ENCODE data around the gene DLGAP3.
"Not testable (repeated sequence)": the region's sequence is repeated elsewhere in the genome, so short reads cannot be mapped to it uniquely, and the experiment has no call there.

The DLGAP3 gene

GRCh38 chr1:34929497-34929852 is at the start of gene DLGAP3:
Gene DLGAP3, minus strand, starts transcription at chr1:34929650. Its CDS starts 24,267 bp downstream, at chr1:34905383.
- no peak for TF ChIP-seq JUND (IDR thresholded peaks at IDR 0.05; ENCODE audit: low read depth)
- in situ Hi-C loops (cut with HindIII; ENCODE audit: low pct_unique_long_range_greater_than_20kb, low sequenced_read_pairs): no loop called here
- peak in 1 of 2 experiments; percentile 9 for DNase-seq (ENCODE audit: low read depth in 1 of 2, low spot score in 1 of 2)

GRCh38 chr1:34978921-34979320 is 49.5 kb upstream of the DLGAP3 start:
- in situ Hi-C loops (cut with HindIII; ENCODE audit: low pct_unique_long_range_greater_than_20kb, low sequenced_read_pairs): no loop called here
- DNase-seq (ENCODE audit: low read depth in 1 of 2, low spot score in 1 of 2): no peak
- TF ChIP-seq JUND (IDR thresholded peaks at IDR 0.05; ENCODE audit: low read depth): no peak

GRCh38 chr1:34977858-34978257 is 48.4 kb upstream of the DLGAP3 start:
- in situ Hi-C loops (cut with HindIII; ENCODE audit: low pct_unique_long_range_greater_than_20kb, low sequenced_read_pairs): no loop called here
- no peak for DNase-seq (ENCODE audit: low read depth in 1 of 2, low spot score in 1 of 2)
- TF ChIP-seq JUND (IDR thresholded peaks at IDR 0.05; ENCODE audit: low read depth): no peak

- no peak for DNase-seq (ENCODE audit: low read depth in 1 of 2, low spot score in 1 of 2)
- in situ Hi-C loops (cut with HindIII; ENCODE audit: low pct_unique_long_range_greater_than_20kb, low sequenced_read_pairs): no loop called here
- TF ChIP-seq JUND (IDR thresholded peaks at IDR 0.05; ENCODE audit: low read depth): no peak
Observed at GRCh38 chr1:34977210-34977471, 47.7 kb upstream of the DLGAP3 start.

- no peak for TF ChIP-seq JUND (IDR thresholded peaks at IDR 0.05; ENCODE audit: low read depth)
- no peak for DNase-seq (ENCODE audit: low read depth in 1 of 2, low spot score in 1 of 2)
- in situ Hi-C loops (cut with HindIII; ENCODE audit: low pct_unique_long_range_greater_than_20kb, low sequenced_read_pairs): no loop called here
Observed at GRCh38 chr1:34976384-34977209, 47.1 kb upstream of the DLGAP3 start.

GRCh38 chr1:34975771-34976170 is 46.3 kb upstream of the DLGAP3 start:
- DNase-seq (ENCODE audit: low read depth in 1 of 2, low spot score in 1 of 2): no peak
- in situ Hi-C loops (cut with HindIII; ENCODE audit: low pct_unique_long_range_greater_than_20kb, low sequenced_read_pairs): no loop called here
- no peak for TF ChIP-seq JUND (IDR thresholded peaks at IDR 0.05; ENCODE audit: low read depth)

GRCh38 chr1:34975338-34975737 is 45.9 kb upstream of the DLGAP3 start:
- no peak for DNase-seq (ENCODE audit: low read depth in 1 of 2, low spot score in 1 of 2)
- no peak for TF ChIP-seq JUND (IDR thresholded peaks at IDR 0.05; ENCODE audit: low read depth)
- in situ Hi-C loops (cut with HindIII; ENCODE audit: low pct_unique_long_range_greater_than_20kb, low sequenced_read_pairs): no loop called here

- in situ Hi-C loops (cut with HindIII; ENCODE audit: low pct_unique_long_range_greater_than_20kb, low sequenced_read_pairs): no loop called here
- DNase-seq (ENCODE audit: low read depth in 1 of 2, low spot score in 1 of 2): no peak
- TF ChIP-seq JUND (IDR thresholded peaks at IDR 0.05; ENCODE audit: low read depth): no peak
Observed at GRCh38 chr1:34974626-34975025, 45.2 kb upstream of the DLGAP3 start.

- TF ChIP-seq JUND (IDR thresholded peaks at IDR 0.05; ENCODE audit: low read depth): no peak
- DNase-seq (ENCODE audit: low read depth in 1 of 2, low spot score in 1 of 2): no peak
- in situ Hi-C loops (cut with HindIII; ENCODE audit: low pct_unique_long_range_greater_than_20kb, low sequenced_read_pairs): no loop called here
Observed at GRCh38 chr1:34973326-34973725, 43.9 kb upstream of the DLGAP3 start.

- TF ChIP-seq JUND (IDR thresholded peaks at IDR 0.05; ENCODE audit: low read depth): no peak
- in situ Hi-C loops (cut with HindIII; ENCODE audit: low pct_unique_long_range_greater_than_20kb, low sequenced_read_pairs): no loop called here
- DNase-seq (ENCODE audit: low read depth in 1 of 2, low spot score in 1 of 2): peak in 1 of 2 experiments; percentile 18
Observed at GRCh38 chr1:34970829-34971228, 41.4 kb upstream of the DLGAP3 start.

GRCh38 chr1:34970220-34970735 is 40.8 kb upstream of the DLGAP3 start:
- in situ Hi-C loops (cut with HindIII; ENCODE audit: low pct_unique_long_range_greater_than_20kb, low sequenced_read_pairs): no loop called here
- no peak for DNase-seq (ENCODE audit: low read depth in 1 of 2, low spot score in 1 of 2)
- TF ChIP-seq JUND (IDR thresholded peaks at IDR 0.05; ENCODE audit: low read depth): no peak

GRCh38 chr1:34968297-34968696 is 38.8 kb upstream of the DLGAP3 start:
- DNase-seq (ENCODE audit: low read depth in 1 of 2, low spot score in 1 of 2); in situ Hi-C loops (cut with HindIII; ENCODE audit: low pct_unique_long_range_greater_than_20kb, low sequenced_read_pairs): not testable (repeated sequence)

GRCh38 chr1:34967672-34968071 is 38.2 kb upstream of the DLGAP3 start:
- in situ Hi-C loops (cut with HindIII; ENCODE audit: low pct_unique_long_range_greater_than_20kb, low sequenced_read_pairs); DNase-seq (ENCODE audit: low read depth in 1 of 2, low spot score in 1 of 2): not testable (repeated sequence)

GRCh38 chr1:34965597-34965996 is 36.1 kb upstream of the DLGAP3 start:
- no peak for TF ChIP-seq JUND (IDR thresholded peaks at IDR 0.05; ENCODE audit: low read depth)
- in situ Hi-C loops (cut with HindIII; ENCODE audit: low pct_unique_long_range_greater_than_20kb, low sequenced_read_pairs): no loop called here
- DNase-seq (ENCODE audit: low read depth in 1 of 2, low spot score in 1 of 2): no peak
